NOMO-1 (cell line): ENCODE results near the gene SNX1.
A peak's percentile ranks its signal among the peaks of the same experiment; 100 is the strongest.
"Not testable (repeated sequence)": the region's sequence is repeated elsewhere in the genome, so short reads cannot be mapped to it uniquely, and the experiment has no call there.

ENCODE experiments used
- DNase-seq, 2 experiments: peaks; one replicate each; lab custom pipeline; 2025; ENCODE audit not compliant: unreplicated experiment in 2 of 2; lab: John Stamatoyannopoulos, UW

SNX1 gene

DNA sequence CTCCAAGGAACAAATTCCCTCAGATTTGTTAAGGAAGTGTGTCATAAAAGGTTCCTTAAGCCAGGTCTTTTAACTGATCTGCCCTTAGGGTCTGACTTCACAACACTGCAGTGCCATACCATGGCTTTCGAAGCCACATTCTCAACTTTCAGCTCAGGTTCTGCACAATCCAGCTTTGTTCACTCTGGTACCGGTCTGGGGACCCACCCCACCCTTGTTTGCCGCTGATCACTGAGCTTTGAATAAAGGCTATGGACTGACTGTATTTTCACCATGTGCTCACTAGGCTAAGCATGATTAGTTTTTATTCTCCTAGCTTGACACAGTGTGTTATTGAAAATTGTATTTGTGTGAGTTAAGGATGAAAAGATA lies 15.9 kb downstream of the SNX1 start:
- DNase-seq = no peak

DNA sequence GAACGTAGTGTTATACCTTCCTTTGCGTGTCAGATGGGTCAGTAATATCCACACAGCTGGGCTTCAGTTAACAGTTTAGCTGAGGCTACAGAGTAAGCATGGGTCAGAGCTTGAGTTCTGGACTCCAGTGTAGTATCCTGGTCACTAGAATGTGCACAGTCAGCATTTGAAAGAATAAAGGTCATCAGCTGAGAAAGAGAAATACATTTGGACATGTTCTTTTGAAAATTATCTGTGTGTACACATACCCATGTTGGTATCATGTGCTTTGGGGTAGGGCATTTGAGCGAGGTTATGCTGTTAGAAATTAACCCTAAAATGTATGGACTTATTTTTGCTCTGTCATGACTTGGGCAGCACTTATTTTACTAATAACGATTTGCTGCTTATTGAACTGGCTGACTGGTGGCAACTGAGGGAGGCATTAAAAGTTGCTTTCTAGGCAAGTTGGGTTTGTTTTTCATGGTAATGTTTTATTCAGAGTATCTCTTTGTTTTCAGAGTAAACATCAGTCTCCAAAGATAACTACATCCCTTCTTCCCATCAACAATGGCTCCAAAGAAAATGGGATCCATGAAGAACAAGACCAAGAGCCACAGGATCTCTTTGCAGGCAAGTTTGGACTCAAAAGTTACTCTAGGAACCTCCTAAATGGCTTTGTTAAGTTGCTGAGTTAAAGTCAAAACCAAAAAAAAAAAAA lies 16.4 kb downstream of the SNX1 start:
- DNase-seq = no peak

DNA sequence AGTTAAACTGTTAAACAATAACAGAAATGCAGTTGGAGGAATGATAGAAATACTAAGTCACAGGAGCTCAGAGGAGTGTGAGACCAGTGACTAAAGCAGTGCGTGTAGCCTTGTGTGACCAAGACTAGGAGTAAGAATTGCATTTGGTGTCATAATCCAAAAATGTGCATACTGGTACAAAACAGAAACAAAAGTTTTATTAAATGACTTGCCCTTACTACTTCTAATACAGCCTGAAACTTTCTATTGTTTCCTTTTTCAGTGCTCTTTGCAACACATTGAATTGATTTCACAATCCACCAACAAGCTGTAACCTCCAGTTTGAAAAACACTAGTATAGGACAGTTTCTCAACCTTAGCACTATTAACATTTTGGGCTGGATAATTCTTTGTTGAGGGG lies 17.1 kb downstream of the SNX1 start:
- peak; percentile 41 to 73 for DNase-seq

DNA sequence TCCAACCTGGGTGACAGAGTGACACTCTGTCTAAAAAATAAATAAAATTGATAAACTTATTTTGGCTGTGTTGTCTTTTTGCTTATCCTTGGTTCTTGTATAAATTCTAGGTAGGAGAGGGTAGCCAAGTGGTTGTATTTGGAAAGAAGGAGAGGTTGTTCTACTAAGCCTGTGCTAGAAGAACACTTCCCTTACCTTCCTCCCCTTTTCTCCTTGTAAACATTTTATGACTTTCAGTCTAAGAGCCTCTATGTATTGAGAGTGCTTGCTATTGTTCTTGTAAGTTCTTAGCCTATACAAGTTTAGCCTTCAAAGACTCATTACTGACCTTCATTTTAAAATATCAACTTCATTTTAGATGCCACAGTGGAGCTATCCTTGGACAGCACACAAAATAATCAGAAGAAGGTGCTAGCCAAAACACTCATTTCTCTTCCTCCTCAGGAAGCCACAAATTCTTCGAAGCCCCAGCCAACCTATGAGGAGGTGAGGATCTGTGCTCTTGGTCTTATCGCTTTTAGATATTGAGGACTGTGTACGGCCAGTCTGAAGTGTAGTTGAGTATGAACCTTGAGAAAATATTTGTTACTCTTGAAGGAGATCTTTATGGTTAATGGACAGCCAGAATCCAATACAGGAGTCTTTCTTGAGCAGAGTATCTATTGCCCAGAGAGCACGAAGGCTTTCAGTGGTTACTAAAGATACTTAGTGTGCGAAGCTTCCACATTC lies 22.1 kb downstream of the SNX1 start:
- DNase-seq = no peak

DNA sequence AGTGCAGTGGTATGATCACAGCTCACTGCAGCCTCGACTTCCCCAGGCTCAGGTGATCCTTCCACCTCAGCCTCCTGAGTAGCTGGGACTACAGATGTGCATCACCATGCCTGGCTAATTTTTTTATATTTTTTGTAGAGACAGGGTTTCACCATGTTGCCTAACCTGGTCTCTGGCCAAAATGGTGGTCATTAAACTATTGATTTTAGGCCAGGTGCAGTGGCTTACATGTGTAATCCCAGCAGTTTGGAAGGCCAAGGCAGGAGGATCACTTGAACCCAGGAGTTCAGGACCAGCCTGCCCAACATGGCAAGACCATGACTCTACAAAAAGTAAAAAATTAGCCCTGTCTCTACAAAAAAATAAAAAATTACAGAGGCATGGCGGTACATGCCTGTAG lies 24.5 kb downstream of the SNX1 start:
- not testable (repeated sequence) for DNase-seq

DNA sequence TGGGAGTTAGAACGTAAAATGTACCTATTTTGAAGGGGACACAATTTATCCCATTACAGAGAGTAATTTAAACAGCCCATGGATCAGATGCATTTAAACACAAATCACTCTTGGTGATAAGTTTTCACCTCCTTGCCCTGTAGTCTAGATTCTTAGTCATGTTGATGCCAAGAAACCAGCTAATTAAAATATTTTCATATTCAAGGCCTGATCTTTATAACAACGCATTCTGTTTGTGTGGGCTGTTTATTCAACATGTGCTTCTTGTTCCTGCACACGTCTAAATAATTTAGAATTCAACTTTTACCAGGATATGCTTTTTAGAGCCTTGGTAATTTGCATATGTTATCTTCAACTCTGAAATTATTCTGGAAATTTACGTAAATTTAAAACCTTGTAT lies 25.8 kb downstream of the SNX1 start:
- DNase-seq = no peak

DNA sequence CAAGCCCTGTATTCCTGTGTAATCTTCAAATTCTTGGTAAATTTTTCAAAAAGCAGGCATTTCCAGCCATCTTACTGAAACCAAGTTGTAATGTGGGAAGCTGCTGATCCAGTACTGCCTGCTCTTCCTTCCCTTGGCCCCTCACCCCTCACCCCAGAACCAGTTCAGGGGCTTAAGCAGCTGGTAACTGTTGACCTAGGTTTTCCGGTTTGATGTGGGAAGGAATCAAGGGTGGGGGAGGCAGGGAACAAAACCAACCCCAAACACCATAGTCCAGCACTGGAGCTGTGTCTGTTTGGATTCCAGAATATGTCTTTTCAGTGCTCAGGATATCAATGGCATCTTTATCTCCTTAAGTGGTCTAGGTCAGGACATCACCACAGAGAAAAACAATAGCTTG lies 26.7 kb downstream of the SNX1 start:
- DNase-seq = no peak

DNA sequence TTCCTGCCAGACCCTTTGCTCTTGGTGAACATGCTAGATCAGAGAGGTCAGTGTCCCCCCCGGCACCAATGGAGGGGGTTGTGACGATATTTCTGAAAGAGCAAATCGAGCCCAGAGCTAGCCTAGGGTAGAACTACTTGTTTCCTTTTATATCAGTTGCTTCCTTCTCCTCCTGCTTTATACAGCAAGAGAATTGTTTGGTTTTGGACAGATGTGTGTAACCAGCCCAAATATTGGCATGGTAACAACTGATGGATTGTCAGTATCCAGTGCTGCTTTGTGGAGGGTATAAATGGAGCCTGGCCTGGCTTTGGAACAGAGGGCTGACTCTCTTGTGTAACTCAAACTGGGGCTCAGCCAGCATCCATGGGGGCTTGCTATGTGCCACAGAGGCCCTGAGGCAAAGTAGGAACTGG lies 27.2 kb downstream of the SNX1 start:
- DNase-seq = no peak

DNA sequence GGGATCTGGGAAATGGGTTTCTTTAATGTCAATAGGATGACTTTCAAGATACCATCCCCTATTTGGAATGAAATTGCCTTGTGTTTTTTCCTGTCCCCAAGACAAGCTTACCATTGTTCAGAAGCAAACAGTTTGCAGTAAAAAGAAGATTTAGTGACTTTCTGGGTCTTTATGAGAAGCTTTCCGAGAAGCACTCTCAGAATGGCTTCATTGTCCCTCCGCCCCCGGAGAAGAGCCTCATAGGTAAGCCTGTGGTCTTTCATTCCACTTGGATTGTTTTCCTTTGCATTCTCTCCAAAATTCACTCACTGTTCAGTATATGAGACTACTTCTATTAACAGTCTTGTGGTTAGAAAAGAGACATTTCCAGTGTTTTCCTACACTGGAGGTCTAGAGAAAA lies 30.2 kb downstream of the SNX1 start:
- no peak for DNase-seq

DNA sequence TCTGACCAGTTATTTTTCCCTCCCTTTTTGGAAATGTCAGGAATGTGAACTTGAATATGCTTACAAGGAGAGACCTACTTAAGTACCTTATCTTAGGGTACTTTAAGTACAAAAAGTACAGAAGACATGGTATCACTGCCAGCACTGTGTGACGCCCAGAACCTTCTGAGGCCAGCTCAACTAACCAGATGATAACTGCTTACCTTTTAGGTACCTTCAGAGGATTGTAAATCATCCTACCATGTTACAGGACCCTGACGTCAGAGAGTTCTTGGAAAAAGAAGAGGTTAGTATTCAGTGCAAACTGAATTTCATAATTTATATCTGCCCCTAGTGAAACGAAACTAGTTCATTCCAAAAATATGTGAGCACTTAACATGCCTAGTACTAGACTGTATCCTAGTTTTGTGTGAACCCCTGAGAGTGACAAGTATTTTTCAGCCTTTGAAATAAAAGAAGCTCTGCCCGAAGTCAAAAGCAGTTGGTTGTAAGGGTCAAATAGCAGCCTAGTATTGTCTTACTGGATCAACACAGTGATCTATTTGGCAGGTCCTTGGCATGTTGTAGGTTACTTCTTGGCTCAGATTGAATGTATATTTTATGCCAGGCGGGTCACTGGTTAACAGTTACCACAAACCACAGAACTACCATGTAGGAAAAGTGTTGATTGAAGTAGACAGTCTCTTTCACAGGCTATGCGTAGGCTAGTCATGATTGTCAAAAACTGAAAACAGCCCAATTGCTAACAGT lies 31.9 kb downstream of the SNX1 start:
- DNase-seq = no peak

DNA sequence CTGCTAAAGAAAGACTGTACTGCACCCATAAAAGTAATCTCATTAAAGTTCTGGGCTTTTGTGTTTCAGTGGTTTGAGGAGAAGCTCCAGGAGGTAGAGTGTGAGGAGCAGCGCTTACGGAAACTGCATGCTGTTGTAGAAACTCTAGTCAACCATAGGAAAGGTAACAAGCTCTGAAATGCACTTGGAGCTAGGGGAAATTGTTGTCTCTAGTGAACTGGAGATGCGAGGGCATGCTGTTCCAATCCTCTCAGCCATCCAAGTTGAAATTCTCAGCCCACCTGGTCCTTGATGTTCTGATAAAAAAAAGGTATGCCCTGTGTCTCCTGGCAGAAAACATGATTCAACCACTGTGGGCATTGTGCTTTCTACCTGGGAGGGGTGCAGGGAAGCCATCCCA lies 34.4 kb downstream of the SNX1 start:
- no peak for DNase-seq

DNA sequence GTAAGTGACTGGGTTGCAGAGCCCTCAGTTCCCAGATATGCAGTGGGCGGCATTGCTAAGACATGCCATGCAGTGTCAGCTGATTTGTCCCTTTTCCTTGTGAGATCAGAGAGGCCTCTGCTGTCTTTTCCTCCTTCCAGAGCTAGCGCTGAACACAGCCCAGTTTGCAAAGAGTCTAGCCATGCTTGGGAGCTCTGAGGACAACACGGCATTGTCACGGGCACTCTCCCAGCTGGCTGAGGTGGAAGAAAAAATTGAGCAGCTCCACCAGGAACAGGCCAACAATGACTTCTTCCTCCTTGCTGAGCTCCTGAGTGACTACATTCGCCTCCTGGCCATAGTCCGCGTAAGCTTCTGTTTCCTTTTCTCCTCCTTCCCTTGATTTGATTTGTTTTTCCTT lies 35.8 kb downstream of the SNX1 start:
- DNase-seq = no peak

DNA sequence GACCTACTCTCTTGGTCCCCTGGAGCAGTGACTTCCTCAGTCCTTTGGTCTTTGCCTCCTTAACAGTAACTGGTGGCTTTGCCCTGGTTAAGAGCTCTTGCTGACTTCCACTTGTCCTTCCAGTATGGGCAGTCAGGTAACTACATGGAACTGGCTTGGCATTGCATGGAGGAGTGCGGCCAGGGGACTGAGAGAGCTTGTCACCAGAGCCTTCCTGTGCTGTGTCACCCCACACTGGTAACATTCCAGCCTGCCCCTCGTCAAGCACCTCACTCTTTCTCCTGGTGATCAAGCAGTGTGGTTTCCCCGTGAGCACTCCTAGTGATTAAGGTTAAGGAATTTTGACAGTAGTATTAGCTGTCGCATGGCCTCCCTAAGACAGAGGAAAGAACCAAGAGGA lies 36.4 kb downstream of the SNX1 start:
- no peak for DNase-seq

DNA sequence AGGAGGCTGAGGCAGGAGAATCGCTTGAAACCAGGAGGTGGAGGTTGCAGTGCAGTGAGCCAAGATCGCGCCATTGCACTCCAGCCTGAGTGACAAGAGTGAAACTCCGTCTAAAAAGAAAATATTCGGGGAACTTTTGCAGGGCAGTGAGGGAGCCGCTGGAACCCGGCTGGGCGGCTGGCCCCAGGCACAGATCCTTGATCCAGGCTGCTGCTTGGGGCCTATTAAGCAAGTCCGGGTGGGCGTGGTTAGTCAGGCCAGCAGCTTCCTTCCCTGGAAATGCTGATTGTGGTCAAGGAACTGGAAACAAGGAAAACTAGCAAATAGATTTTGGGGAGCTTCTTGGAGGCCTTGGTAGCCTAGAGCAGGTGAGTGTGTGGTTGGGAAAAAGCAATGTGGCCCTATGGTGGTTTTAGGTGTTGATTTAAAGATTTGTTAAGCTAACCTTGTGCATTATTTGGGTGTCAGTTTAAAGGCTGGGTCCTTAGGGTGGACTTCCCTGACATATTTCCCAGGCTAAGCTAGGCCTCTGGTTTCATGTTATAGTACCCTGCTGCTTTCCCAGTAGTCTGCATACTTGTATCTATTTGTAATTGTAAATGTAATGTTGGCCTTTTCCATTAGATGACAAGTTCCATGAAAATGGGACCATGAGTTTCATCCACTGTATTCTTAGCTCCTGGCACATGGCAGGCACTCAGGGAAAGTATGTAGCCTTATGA lies 38.0 kb downstream of the SNX1 start:
- no peak for DNase-seq

DNA sequence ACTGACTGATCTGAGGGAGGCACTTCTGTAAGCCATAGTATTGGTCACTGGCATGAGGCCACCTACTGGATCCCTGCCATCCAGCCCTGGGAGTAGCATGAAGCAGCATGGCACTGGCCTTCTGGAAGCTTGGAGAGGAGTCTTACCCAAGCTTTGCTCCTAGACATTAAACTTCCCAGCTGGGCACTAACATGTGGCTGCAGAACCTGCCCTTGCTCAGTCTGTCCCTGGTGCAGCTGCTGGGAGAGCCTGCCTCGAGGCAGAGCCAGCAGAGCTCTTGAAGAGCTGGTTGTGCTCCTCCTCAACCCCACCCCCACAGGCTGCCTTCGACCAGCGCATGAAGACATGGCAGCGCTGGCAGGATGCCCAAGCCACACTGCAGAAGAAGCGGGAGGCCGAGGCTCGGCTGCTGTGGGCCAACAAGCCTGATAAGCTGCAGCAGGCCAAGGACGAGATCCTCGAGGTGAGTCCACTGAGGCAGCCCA lies 38.6 kb downstream of the SNX1 start:
- no peak for DNase-seq

DNA sequence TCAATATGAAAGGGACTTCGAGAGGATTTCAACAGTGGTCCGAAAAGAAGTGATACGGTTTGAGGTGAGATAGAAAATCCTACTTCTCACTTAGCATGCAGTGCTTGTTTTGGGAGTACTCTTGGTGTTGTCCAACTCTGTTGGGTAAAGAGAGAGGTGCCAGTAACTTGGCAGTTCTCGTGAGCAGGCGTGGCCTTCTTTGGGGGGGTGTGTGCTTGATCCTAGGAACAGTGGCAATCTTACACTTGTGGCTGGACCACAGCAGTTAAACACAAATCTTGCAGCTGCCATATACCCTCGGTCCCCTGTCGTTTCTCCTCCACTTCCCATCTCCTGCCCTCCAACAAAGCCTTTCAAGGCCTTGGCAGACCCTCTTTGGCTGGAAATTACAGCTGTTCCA lies 40.6 kb downstream of the SNX1 start:
- DNase-seq = no peak

DNA sequence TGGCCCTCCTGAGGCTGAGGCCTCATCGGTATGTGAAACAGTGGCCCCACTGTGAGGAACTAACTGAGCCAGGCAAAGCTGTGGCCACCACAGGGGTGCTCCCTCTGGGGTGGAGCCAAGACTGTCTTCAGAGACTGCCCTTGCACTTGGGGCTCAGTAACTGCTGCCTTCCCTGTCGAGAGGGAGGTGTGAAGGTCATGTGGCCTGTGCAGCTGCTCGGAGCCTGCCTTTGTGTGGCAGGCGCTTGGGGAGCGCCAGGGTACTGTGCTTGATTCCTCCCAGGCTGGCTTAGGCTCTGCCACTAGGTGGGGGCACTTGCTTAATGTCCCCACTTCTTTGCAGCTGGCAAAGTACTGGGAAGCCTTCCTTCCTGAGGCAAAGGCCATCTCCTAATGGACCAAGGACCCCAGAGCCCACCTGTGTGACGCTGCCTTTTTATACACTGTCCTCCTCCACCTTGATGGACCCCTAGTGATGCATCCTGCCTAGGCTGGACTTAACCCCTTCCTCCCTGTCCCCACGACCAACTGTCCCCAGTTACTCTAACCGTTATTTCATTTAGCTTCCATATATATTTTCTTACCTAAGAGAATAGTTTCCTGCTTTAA lies 41.5 kb downstream of the SNX1 start:
- DNase-seq = no peak

DNA sequence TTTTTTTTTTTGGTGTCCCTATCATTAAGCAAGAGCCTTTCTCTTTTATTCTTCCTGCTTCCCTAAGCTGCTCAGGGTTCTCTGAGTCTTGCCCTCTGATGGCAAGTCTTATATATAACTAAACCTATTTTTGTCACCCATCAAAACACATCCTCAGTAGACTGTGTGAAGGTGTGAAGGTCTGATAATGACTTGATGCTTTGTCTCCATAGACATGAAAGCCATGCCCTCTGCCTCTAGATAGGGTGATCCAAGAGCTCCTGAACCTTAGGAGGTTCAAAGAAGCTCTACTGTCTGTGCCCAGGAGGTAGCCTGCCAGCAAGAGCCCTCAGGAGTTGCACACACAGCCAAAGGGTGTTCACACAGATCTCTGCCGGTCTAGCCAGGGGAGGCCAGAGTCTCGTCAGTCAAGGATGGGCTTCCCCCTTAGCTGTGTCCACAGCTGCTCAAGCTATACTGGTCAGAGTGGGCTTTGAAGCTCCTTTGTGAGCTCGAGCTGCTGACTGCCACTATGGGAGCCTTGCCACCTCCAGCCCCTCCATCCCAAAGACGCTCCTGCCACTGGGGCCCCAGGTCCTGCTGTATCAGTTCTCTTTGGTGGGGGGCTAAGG lies 42.7 kb downstream of the SNX1 start:
- DNase-seq = no peak

DNA sequence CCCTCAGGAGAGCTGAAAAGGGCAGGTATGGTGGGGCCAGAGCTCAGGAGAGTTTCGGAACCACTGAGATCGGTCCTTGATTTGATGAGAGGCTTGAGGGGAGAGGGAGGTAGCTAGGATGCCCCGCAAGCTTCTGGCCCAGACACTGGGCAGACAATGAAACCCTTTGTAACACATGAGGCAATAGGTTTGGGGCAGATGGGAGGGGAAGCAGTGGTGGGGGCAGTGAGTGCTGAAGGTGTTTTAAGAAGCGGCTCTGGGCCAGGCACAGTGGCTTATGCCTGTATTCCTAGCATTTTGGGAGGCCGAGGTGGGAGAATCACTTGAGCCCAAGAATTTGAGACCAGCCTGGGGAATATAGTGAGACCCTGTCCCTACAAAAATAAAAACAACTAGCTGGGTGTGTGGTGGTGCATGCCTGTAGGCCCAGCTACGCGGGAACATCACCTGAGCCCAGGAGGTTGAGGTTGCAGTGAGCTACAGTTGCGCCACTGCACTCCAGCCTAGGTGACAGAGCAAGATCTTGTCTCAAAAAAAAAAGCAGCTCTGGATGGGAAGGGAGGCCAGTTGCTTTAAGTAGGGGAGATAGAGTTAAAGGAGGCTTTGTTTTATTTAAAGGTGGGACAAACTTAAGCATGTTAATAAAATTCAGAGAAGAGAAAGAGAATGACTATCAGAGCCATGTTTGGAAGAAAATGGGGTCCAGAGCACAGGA lies 46.2 kb downstream of the SNX1 start:
- no peak for DNase-seq

DNA sequence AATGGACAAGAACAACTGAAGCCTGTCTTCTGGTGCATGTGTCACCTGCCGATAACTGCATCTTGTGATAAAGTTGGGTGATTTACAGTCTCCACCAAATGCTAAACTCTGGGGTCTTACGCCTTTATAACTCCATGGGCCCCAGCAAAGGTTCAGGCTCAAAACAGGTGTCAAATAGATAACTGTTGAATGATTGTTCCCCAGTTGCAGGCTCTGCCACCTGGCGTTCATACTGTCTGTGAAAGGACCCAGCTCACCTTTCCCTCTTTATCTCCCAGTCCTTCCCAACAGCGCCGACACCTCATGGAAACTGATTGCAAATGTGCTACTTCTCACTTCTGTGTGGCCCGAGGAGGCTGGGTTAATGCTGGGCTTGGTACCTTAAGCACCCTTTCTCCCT lies 47.5 kb downstream of the SNX1 start:
- DNase-seq = no peak
